NCI-H82 (cell line): Measurements from ENCODE around the gene CCDC27.

ENCODE experiments used
- DNase-seq: peaks from one replicate; lab custom pipeline; 2025; lab: John Stamatoyannopoulos, UW

Gene CCDC27

DNA sequence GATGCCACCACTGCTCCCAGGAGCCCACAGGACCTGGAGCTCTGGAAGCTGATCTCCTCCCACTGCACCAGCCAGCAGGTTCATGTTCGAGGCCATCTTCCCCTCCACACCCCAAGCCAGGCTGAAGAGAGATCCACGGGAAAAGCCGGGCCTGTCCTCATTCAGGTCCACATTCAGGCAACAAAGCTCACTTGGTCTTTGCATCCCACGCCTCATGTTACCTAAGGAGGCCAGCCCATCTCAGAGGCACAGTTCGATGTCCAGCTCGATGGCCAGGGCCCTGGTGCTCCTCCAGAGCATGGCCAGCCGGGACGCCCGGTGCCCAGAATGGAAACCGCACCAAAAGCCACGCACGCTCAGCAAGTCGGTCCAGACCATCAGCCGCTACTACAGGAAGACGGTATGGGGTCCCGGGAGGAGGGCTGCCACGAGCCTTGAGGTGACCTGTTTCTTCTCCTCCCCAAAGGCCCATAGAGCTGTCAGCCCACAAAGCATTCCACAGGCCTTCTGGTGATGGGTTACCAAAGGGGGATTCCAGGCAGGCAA is at the start of gene CCDC27:
Gene CCDC27 (plus strand): TSS at position 51 of the 546 bp plus-strand sequence. CDS start 32 bp downstream, at position 83.
- no peak for DNase-seq

DNA sequence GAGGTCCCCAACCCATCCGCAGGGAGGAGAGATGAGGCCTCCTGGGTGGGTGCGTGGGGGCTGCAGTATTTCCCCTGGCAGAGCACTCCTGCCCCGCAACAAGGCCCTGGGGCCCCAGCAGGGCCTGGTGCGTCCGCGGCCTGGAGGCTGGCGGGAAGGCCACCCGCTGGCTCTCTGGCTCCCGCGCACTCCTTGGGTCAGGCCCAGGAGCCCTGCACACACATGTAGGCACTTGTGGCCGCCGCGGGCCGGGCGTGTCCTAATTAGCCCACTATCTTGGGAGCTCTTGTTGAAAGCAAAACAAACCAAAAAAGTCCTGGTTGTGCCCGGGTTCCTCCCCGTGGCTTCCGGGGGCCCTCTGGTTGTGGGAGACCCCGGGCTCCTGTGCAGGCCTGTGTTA is 49.7 kb upstream of the CCDC27 start:
- no peak for DNase-seq

DNA sequence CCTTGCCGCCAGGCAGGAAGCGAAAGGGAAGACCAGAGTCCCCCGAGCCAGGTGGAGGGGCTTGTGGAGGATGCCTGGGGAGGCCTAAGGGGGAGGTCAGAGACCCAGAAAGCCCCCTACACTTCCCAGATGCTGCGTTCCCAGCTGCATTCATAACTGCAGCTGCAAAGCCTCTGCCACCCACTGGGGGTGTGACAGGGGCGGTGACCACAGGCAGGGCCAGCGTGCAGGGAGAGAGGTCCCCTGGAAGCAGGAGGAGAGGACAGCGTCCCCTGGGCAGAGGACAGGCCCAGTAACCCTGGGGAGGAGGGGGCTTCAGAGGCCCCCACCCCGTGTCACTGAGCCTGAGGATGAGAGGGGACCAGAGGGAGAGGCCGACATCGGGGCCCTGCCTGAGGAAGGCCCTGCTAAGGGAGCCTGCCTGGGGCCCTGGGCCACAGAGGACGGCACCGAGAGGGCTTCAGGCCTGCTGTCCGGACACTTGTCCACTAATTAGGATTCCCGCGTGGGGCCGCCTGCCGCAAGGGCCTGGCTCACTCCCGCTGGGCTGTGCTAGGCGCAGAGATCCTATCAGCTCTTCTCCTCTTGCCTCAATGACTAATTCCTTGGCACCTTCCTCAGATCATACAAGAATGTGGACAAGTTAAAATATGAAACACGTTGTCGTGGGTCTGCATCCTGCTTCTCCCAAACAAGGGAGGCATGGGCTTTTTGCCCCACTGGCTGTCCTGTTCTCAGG is 49.1 kb upstream of the CCDC27 start:
- no peak for DNase-seq

DNA sequence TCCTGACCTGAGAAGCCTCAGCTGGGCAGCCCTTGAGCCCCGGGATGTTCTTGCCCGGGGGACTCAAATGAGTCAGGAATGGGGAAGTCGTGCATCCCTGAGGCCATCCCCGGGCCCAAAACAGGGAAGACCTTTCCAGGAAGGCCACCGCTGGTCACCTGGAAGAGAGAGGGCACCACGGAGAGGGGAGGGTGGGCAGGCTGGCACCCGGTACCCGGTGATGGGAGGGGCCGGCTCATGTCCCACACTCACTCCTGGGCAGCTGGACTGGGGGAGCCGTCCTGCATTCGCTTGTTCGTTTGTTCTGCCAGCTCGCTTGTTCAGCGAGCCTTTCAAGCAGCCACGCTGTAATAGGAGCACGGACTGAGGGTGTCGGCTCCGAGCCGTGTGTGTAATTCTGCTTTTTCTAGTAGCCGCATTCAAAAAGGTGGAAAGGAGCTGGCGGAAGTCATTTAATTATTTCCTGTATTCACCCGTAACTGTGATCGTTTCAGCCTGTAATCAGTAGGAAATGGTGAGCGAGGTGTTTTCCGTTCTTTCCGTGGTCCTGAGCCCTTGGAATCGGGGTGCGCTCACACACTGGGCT is 48.4 kb upstream of the CCDC27 start:
- no peak for DNase-seq

DNA sequence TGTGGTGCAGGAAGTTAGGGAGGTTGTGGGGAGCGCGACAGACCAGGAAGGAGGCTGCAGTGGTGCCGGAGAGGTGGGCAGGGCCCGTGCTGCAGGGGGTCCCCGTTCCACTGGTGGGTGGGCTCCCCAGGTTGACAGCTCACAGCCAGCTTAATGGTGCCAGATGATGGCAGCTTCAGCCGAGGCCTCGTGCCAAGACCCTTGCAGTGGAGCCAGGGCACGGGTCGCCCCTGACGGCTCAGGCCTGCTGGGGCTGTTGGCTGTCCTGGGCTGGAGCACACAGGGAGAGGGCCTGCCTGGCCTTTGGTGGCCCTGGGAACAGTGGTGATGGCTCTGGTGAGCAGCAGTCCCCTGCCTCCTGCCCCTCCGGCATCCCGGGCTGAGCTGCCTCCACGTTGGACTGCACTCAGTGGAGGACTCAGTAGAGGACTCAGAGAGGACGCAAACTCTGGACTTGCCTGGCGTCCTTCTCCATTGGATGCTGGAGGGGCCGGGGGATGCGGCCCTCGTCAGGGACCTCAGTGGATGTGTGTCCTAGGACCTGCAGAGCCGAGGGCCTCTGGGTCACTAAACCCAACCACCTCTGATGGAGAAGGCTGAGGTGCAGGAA is 46.8 kb upstream of the CCDC27 start:
- no peak for DNase-seq

DNA sequence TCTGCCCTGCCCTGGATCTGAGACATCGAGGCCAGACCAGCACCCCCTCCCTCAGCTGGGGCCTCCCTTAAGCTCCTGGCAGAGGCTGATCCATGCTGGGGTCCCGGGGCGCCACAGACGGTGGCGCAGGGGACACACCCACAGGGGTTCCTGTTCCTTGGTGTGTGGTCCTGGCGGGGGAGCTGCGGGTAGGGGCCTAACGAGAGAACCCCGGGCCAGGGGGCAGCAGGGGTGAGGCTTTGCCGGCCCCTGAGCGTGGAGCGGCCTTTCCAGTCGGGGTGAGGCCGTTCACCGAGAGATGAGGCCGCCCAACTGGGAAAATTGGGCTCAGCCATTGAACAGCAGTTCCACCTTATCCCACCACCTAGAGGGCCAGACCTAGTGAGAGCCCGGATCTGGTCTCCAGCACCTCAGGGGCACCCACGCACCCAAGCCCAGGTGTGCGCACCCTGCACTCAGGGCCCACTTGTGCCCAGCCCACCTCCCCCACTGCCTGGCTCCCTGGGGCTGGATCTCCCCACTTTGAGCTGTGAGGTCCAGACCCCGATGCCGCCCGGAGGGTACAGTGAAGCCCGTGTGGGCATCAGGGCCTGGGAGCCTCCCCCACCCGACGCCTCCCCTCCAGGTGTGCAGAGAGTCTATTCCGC is 45.5 kb upstream of the CCDC27 start:
- DNase-seq: no peak

DNA sequence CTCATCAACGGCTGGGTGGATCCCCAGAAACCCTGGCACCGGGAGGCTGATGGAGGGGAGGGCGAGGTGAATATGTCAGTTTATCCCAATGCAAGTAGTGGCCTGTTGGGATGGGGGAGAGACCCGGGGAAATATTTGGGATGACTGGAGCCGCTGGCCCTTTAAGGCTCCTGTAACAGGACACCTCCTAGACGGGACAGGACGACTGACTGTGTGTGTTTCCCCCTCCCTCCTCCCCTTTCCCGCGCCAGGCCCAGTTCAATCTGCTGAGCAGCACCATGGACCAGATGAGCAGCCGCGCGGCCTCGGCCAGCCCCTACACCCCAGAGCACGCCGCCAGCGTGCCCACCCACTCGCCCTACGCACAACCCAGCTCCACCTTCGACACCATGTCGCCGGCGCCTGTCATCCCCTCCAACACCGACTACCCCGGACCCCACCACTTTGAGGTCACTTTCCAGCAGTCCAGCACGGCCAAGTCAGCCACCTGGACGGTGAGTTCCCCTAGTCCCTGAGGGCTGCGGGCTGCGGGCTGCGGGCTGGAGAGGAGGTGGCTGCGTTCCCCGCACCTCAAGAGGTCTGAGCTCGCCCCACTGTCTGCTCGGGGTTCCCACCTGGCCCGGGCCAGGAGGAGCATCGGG is 44.8 kb upstream of the CCDC27 start:
- DNase-seq: no peak

DNA sequence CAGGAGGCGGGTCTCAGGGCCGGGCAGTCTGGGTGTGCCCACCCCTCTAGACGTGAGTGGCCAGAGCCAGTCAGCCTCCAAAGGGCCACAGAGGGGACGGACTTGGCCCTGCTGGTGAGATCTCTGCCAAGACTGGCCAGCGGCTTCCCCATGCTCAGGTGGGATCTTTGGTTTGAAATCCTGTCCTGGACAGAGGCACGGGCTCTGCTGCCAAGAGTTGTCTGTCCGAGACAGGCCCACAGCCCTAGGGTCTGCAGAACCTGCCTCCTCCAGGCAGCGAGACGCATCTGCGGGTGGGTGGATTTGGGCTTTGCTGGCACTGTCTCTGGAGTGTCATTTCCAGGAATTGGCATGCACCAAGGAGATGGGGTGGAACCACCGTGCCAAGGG is 44.3 kb upstream of the CCDC27 start:
- DNase-seq: no peak

DNA sequence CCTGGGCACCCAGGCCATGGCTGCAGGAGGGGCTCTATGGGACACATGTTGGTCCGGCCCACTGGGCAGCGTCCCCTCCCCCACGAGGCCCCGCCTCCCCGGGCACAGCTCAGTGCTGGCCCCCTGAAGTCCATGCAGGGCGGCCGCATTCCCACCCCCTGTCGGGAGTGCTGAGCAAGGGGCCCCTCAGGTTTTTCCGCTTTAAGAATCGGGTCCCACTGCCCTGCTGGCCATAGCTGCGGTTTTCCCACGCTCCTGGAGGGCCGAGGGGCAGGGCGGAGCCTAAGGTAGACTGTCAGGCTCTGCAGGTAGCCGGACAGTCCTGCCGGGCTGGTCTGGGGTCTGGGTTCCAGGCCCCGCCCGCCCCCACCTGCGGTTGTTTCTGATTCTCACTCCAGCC is 43.5 kb upstream of the CCDC27 start:
- DNase-seq: no peak

DNA sequence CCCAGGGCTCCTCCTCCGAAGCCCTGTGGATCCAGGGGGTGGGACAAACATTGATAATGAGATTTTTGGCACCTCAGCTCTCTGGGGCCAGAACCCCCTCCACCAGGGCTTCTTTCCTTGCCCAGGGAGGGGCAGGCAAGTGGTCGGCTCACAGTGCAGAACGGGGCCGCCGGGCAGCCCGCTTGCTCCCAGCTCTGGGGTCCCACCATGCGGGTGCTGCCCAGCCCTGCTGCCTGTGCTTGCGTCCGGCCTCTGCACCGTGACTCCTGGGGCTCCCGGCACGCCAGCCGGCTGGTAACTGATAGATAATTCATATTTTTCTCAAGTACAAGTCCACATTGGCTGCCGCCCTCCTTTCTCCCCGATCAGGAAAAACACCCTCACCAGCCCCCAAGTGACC is 42.0 kb upstream of the CCDC27 start:
- DNase-seq: no peak

DNA sequence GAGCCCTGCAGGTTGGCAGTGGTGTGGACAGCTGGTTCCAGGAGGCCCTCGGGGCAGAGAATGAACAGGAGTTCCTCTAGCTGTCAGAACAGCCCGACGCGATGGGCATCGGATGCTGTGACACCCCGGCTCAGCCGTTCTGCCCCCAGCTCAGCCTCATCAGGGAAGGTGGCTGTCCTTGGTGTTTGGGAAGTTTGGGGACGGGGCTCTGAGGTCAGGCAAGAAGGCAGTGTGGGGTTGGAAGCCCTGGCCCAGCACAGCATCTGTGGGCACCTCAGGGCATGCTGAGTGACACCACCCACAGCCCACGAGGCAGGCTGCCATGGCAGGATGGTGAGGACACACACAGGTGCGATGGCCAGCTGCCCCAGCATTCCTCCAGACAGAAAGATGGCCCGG is 40.9 kb upstream of the CCDC27 start:
- no peak for DNase-seq

DNA sequence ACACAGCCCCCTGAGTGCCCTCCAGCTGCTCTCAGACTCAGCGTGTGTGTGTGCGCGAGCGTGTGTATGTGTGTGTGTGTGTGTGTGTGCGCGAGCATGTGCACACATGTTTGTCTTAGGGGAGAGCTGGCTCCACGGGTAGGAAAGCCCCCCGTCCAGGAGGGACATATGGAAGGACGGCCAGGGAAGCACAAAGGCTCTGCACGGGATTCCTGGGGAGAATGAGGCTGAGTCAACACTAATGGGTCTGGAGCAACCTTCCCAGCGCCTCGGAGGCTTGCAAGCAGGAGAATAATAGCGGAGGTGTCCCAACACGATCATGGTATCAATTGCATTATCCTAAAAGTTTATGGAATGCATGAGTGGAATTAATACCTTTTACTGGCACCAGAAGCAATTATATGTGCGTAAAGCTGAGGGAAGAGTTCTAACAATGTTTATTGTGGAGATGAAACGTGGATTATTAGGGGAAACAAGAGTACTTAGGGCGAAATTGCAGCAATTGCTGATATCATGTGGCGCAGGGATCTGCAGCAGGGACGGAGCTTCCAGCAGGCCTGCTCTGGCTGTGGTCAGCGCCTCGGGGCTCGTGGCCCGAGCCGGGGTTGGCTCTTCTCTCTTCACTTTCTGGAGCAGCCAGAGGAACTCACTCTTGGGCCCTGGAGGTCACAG is 40.3 kb upstream of the CCDC27 start:
- DNase-seq: no peak

DNA sequence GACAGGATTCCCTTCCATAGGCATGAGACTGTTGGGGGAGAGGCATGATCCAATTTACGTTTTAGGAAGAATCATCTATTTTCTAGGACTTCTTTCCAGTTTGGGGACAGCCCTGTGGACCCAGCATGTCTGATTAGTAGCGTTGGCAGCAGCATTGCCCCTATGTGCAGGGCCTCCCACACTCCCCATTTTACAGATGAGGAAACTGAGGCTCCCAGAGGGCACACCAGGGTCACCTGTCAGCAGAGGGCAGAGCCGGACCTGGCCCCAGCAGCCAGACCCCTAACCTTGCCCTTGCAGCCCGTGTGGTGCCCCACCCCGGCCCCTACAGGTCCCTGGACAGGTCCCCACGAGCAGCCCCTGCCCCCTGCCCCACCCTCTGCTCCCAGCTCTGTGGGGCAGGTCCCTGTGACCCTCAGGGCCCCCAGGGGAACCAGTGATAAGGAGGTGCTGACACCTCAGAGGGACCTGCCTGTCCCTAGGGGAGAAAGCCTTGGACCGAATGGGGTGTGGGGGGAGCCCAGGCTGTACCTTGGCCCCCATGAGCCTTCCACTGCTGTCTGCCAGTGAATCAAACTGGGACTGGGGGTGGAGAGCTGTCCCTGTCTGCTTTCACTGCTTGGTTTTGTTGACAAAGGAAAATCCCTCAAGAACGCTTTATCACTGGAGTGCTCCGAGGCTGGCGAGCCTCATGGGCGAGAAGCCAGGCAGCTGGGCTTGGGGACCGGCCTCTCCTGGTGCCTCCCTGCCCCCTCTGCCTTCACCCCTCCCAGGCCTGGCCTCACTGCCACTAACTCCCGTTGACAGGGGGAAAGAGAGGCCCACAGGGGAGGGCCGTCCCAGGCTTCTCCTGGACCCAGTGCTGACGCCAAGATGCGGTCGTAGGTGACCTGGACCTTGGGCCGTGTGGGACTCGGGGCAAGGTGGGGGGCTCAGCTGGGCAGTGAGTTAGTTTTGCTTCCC is 39.4 kb upstream of the CCDC27 start:
- DNase-seq: no peak

DNA sequence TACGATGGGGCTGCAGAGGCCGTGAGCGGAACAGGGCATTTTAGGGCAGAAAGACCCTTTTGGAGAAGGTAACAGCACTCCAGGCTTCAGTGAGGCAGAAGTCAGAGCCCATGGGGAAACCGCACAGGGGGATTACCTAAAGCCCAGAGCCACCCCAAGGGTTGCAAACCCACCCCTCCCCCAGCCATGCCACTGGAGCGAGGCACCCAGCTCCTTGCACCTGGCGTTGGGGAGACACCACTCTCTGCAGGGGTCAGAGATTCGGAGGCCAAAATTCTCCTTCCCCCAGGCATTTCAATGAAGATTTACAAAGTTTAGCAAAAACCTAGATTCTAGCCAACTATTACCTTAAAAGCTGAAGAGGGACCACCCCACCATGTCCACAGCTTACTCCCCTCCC is 38.4 kb upstream of the CCDC27 start:
- no peak for DNase-seq

DNA sequence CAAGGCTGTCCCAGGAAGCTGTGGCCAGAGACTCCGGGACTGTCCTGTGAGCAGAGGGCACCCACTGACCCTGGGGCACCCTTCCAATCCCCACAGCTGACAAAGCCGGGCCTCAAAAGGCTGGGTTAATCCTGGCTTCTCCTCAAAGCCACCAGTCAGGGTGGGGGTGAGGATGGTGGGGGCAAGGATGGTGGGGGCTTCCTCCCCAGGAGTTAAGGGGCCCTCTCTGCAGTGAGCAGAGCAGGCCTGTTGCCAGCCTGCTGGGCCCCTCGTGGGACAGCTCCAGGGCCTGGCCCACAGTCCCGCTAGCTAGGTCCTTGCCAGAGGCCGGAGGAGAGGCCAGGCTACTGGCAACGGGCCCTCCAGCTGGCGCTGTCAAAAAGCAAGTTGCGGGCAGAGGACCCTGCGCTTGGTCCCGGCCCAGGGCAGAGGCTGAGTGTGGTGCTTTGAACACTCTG is 37.9 kb upstream of the CCDC27 start:
- DNase-seq: no peak

DNA sequence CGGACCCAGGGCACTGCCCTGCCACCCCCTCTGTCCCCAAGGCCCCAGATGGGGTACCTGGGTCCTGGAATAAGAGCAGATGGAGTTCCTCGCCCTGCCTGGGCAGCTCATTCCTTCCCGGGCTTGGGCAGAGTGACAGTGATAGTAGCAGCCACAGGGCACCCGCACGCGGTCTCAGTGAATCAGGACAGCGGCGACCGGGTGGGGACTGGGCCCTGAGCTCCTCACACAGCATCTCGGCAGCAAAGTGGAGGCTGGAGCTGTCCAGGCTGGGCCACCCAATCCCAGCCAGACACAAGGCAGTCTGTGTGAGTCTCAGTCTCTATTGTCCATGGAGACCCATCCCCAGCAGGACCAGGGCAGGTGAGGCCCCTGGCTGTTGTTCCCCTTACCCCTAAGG is 37.4 kb upstream of the CCDC27 start:
- no peak for DNase-seq

DNA sequence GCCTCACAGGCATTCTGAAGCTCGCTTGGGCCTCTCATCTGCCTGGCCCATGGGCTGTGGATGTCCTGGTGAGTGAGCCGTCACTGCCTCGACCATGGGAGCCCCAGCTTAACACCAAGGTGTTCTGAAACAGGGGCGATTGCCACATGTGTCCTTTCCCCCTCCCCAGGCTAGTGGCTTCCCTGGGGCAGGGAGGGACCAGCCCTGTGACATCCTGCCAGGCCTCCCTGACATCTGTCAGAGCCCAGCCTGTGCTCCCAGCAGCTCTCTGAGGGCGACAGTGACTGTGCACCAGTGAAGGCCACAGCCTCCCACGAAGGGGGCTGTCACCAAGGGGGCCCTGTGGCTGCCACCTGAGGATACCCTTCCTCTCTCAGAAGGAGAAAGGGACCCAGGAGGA is 35.9 kb upstream of the CCDC27 start:
- no peak for DNase-seq

DNA sequence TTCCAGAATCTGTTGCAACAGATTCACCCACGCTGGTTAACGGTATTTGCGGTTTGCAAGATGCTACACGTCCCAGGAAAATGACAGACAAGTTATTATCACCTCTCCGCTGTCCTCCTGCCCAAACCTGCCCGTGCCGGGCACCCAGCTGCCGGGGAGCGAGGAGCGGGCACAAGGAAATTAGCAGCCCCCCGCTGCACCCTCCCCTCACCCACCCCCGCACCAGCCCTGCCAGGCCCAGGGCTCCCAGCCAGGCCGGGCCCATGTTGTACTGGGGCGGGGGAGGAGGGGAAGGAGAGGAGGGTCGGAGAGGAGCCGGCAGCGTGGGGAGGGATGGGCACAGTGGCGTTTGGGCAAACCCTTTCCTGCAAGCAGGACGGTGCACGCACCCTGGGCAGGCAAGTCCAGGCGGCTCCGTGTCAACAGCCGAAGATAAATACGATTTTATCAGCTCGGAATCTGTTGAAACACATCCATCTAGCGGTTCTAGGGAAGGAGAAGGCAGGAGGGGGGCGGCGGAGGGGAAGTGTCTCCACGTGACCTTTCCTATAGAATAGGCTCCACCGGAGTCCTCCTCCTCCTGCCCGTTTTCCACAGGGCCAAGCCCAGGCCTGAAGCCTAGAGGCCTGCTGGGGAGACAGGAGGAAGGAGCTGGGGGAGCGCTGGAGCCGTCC is 35.1 kb upstream of the CCDC27 start:
- DNase-seq: no peak

DNA sequence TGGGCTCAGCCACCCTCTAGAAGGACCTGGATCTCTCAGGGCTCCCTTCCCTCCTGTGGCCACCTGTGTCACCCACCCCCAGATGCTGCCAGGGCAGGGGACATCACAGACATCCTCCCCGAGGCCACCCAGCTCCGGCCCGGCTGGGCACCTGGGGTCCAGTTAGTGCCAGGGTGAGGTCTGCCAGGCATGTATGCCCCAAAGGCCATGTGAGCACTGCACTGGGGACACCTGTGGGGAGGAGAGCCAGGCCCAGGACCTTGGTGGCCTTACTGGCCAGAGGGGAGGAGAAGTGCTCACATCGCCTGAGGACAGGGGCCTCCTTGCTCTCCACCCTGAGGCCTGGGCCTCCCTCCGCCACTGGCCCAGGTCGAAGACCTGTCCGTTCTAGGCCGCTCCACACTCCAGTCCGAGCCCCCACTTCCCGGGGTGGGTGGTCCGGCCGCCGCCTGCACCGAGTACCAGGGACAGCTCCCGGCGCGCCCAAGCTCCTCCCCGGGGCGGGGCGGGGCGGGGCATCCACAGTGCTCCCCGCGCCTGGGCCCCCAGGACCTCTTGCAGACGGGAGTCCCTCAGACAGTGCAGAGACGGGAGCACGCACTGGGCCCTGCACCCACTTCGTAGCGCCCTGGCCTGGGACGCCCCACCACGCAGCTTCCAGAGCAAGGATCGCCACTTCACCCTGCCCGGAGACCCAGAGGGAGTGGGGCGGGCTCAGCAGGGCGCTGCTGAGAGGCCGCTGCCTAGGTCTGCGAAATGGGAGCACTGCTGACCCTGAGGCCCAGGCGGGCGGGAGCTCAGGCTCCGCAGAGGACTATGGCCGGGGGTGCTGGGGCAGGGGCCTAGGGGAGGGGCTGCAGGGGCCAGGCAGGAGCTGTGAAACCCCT is 34.3 kb upstream of the CCDC27 start:
- DNase-seq: no peak
